DOHH2 (cell line): Measurements from ENCODE around the gene TLDC2.

ENCODE experiments used
- EZH2phosphoT487 ChIP-seq: fragments of 200-600 bp; sonication (generic); IDR thresholded peaks from 2 replicates; pipeline ENCODE4 v1.6.1; 2017; ENCODE audit warnings: borderline replicate concordance, mild to moderate bottlenecking, antibody characterized with exemption, low read length, moderate library complexity, mixed read lengths
- TF ChIP-seq, protein P1 (sequence below): fragments of 200-600 bp; sonication (generic); IDR thresholded peaks from one replicate; pipeline ENCODE4 v1.5.1; 2014; ENCODE audit warnings: antibody characterized with exemption, mild to moderate bottlenecking, low read depth, low read length; ENCODE audit not compliant: poor library complexity, severe bottlenecking

DNA sequence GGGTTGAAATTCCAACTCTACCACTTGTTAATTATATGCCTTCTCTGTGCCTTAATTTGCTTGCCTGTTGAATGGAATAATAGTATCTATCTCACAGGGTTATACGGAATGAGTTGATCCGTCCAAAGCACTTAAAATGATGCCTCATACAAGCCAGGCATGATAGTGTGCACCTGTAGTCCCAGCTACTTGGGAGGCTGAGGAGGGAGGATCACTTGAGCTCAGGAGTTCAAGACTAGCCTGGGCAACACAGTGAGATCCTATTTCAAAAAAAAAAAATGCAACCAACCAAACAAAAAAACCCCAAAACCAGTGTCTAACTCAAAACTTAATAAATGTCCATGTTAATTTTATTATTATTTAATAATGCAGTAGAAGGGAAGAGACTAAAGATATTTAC, 40.3 kb downstream of the TLDC2 start:
- TF ChIP-seq, protein P1, sequence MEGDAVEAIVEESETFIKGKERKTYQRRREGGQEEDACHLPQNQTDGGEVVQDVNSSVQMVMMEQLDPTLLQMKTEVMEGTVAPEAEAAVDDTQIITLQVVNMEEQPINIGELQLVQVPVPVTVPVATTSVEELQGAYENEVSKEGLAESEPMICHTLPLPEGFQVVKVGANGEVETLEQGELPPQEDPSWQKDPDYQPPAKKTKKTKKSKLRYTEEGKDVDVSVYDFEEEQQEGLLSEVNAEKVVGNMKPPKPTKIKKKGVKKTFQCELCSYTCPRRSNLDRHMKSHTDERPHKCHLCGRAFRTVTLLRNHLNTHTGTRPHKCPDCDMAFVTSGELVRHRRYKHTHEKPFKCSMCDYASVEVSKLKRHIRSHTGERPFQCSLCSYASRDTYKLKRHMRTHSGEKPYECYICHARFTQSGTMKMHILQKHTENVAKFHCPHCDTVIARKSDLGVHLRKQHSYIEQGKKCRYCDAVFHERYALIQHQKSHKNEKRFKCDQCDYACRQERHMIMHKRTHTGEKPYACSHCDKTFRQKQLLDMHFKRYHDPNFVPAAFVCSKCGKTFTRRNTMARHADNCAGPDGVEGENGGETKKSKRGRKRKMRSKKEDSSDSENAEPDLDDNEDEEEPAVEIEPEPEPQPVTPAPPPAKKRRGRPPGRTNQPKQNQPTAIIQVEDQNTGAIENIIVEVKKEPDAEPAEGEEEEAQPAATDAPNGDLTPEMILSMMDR, result no peak
- no peak for TF ChIP-seq EZH2phosphoT487
